ENCODE measurements around the gene CX3CL1.

The CX3CL1 gene

GRCh38 chr16:57383276-57384247 is 11.3 kb downstream of the CX3CL1 start:
- Mint-ChIP-seq H3K36me3 (ENCODE audit: low read depth) (no peaks in the 10 kb centered on the region), H3K9me3 (no peaks in the 10 kb centered on the region), H3K4me1 (ENCODE audit: low read depth) (no peaks in the 10 kb centered on the region), H3K27me3 (ENCODE audit: low read depth) (no peaks in the 10 kb centered on the region), H3K4me3 (no peak overlapping the region), H3K27ac (no peak overlapping the region)

- Mint-ChIP-seq H3K4me3 (no peak overlapping the region), H3K36me3 (ENCODE audit: low read depth) (no peaks in the 10 kb centered on the region)
These were observed 12.2 kb downstream of the CX3CL1 start for GRCh38 chr16:57384248-57385070.

GRCh38 chr16:57385083-57385482 is 12.8 kb downstream of the CX3CL1 start:
- no peaks in the 10 kb centered on the region for H3K36me3 Mint-ChIP-seq (ENCODE audit: low read depth)
- no peaks in the 10 kb centered on the region for H3K27me3 Mint-ChIP-seq (ENCODE audit: low read depth)
- H3K4me1 Mint-ChIP-seq (ENCODE audit: low read depth): no peaks in the 10 kb centered on the region
- H3K9me3 Mint-ChIP-seq: no peaks in the 10 kb centered on the region
- H3K4me3 Mint-ChIP-seq: no peak overlapping the region
- no peak overlapping the region for H3K27ac Mint-ChIP-seq

More at GRCh38 chr16:57384248-57385070, 12.2 kb downstream of the CX3CL1 start:
- no peak overlapping the region for H3K27ac Mint-ChIP-seq
- H3K27me3 Mint-ChIP-seq (ENCODE audit: low read depth): no peaks in the 10 kb centered on the region
- no peaks in the 10 kb centered on the region for H3K9me3 Mint-ChIP-seq
- no peaks in the 10 kb centered on the region for H3K4me1 Mint-ChIP-seq (ENCODE audit: low read depth)

- Mint-ChIP-seq H3K36me3 (ENCODE audit: low read depth) (no peaks in the 10 kb centered on the region), H3K27me3 (ENCODE audit: low read depth) (peaks cover 3% of the 10 kb centered on the region), H3K27ac (no peak overlapping the region), H3K4me3 (no peak overlapping the region), H3K9me3 (no peaks in the 10 kb centered on the region), H3K4me1 (ENCODE audit: low read depth) (no peaks in the 10 kb centered on the region)
These were observed 14.2 kb downstream of the CX3CL1 start for GRCh38 chr16:57386381-57386951.

- no peaks in the 10 kb centered on the region for H3K36me3 Mint-ChIP-seq (ENCODE audit: low read depth)
- peaks cover 3% of the 10 kb centered on the region for H3K27me3 Mint-ChIP-seq (ENCODE audit: low read depth)
- H3K27ac Mint-ChIP-seq: no peak overlapping the region
- H3K9me3 Mint-ChIP-seq: no peaks in the 10 kb centered on the region
- no peaks in the 10 kb centered on the region for H3K4me1 Mint-ChIP-seq (ENCODE audit: low read depth)
- H3K4me3 Mint-ChIP-seq: no peak overlapping the region
These were observed 15.5 kb downstream of the CX3CL1 start for GRCh38 chr16:57387598-57388354.

- no peaks in the 10 kb centered on the region for H3K9me3 Mint-ChIP-seq
- no peak overlapping the region for H3K27ac Mint-ChIP-seq
- no peaks in the 10 kb centered on the region for H3K4me1 Mint-ChIP-seq (ENCODE audit: low read depth)
- H3K4me3 Mint-ChIP-seq: no peak overlapping the region
- H3K27me3 Mint-ChIP-seq (ENCODE audit: low read depth): peaks cover 3% of the 10 kb centered on the region
- no peaks in the 10 kb centered on the region for H3K36me3 Mint-ChIP-seq (ENCODE audit: low read depth)
These were observed 16.2 kb downstream of the CX3CL1 start for GRCh38 chr16:57388359-57389086.

- H3K36me3 Mint-ChIP-seq (ENCODE audit: low read depth): no peaks in the 10 kb centered on the region
- peaks cover 3% of the 10 kb centered on the region for H3K27me3 Mint-ChIP-seq (ENCODE audit: low read depth)
- no peak overlapping the region for H3K4me3 Mint-ChIP-seq
- no peak overlapping the region for H3K27ac Mint-ChIP-seq
- H3K4me1 Mint-ChIP-seq (ENCODE audit: low read depth): no peaks in the 10 kb centered on the region
- H3K9me3 Mint-ChIP-seq: no peaks in the 10 kb centered on the region
These were observed 16.8 kb downstream of the CX3CL1 start for GRCh38 chr16:57389087-57389468.

- no peaks in the 10 kb centered on the region for H3K9me3 Mint-ChIP-seq
- no peaks in the 10 kb centered on the region for H3K36me3 Mint-ChIP-seq (ENCODE audit: low read depth)
- peaks cover 3% of the 10 kb centered on the region for H3K27me3 Mint-ChIP-seq (ENCODE audit: low read depth)
- H3K4me3 Mint-ChIP-seq: no peak overlapping the region
- H3K4me1 Mint-ChIP-seq (ENCODE audit: low read depth): no peaks in the 10 kb centered on the region
- no peak overlapping the region for H3K27ac Mint-ChIP-seq
These were observed 18.5 kb downstream of the CX3CL1 start for GRCh38 chr16:57390636-57391295.

- Mint-ChIP-seq H3K27me3 (ENCODE audit: low read depth) (peaks cover 3% of the 10 kb centered on the region), H3K4me1 (ENCODE audit: low read depth) (no peaks in the 10 kb centered on the region), H3K4me3 (no peak overlapping the region), H3K36me3 (ENCODE audit: low read depth) (no peaks in the 10 kb centered on the region), H3K27ac (no peak overlapping the region), H3K9me3 (no peaks in the 10 kb centered on the region)
These were observed 19.0 kb downstream of the CX3CL1 start for GRCh38 chr16:57391300-57391699.

GRCh38 chr16:57391708-57392107 is 19.4 kb downstream of the CX3CL1 start:
- Mint-ChIP-seq H3K27ac (no peak overlapping the region), H3K27me3 (ENCODE audit: low read depth) (peaks cover 3% of the 10 kb centered on the region), H3K36me3 (ENCODE audit: low read depth) (no peaks in the 10 kb centered on the region), H3K4me3 (no peak overlapping the region), H3K4me1 (ENCODE audit: low read depth) (no peaks in the 10 kb centered on the region), H3K9me3 (no peaks in the 10 kb centered on the region)

- no peaks in the 10 kb centered on the region for H3K36me3 Mint-ChIP-seq (ENCODE audit: low read depth)
- no peak overlapping the region for H3K27ac Mint-ChIP-seq
- no peaks in the 10 kb centered on the region for H3K9me3 Mint-ChIP-seq
These were observed 20.4 kb downstream of the CX3CL1 start for GRCh38 chr16:57392694-57393093.

GRCh38 chr16:57394444-57394843 is 22.2 kb downstream of the CX3CL1 start:
- Mint-ChIP-seq H3K36me3 (ENCODE audit: low read depth) (no peaks in the 10 kb centered on the region), H3K4me3 (no peak overlapping the region), H3K27ac (no peak overlapping the region), H3K4me1 (ENCODE audit: low read depth) (no peaks in the 10 kb centered on the region), H3K27me3 (ENCODE audit: low read depth) (peaks cover 3% of the 10 kb centered on the region), H3K9me3 (no peaks in the 10 kb centered on the region)

More at GRCh38 chr16:57392694-57393093, 20.4 kb downstream of the CX3CL1 start:
- H3K27me3 Mint-ChIP-seq (ENCODE audit: low read depth): peaks cover 3% of the 10 kb centered on the region
- H3K4me3 Mint-ChIP-seq: no peak overlapping the region
- no peaks in the 10 kb centered on the region for H3K4me1 Mint-ChIP-seq (ENCODE audit: low read depth)

GRCh38 chr16:57395026-57395425 is 22.7 kb downstream of the CX3CL1 start:
- no peaks in the 10 kb centered on the region for H3K36me3 Mint-ChIP-seq (ENCODE audit: low read depth)
- H3K27me3 Mint-ChIP-seq (ENCODE audit: low read depth): peaks cover 3% of the 10 kb centered on the region
- H3K9me3 Mint-ChIP-seq: no peaks in the 10 kb centered on the region
- H3K4me3 Mint-ChIP-seq: no peak overlapping the region
- H3K27ac Mint-ChIP-seq: no peak overlapping the region
- H3K4me1 Mint-ChIP-seq (ENCODE audit: low read depth): no peaks in the 10 kb centered on the region

Measured in T-helper 1 cell treated with Interleukin-12 subunit alpha and Interleukin-12 subunit beta and Interleukin-4 antibody, amounts not matched to agents 30 μg/mL and 1 μg/mL, for 36 hours (primary cell).